AG09319 (cell line): ENCODE measurements around the gene C12orf76.

Source experiments
- DNase-seq: peaks from one replicate; pipeline ENCODE4 v3.0.0-alpha.2; 2010; ENCODE audit warnings: low read depth; ENCODE audit errors: extremely low read depth
- CTCF ChIP-seq: IDR thresholded peaks from 2 replicates; pipeline ENCODE4 v1.5.1; 2011; ENCODE audit warnings: low read depth, mild to moderate bottlenecking, inconsistent platforms, low read length, moderate library complexity

The C12orf76 gene

GRCh38 chr12:110001596-110001995, 46.7 kb downstream of the C12orf76 start:
- peak; percentile 37 for DNase-seq
- no peak for TF ChIP-seq CTCF

DNA sequence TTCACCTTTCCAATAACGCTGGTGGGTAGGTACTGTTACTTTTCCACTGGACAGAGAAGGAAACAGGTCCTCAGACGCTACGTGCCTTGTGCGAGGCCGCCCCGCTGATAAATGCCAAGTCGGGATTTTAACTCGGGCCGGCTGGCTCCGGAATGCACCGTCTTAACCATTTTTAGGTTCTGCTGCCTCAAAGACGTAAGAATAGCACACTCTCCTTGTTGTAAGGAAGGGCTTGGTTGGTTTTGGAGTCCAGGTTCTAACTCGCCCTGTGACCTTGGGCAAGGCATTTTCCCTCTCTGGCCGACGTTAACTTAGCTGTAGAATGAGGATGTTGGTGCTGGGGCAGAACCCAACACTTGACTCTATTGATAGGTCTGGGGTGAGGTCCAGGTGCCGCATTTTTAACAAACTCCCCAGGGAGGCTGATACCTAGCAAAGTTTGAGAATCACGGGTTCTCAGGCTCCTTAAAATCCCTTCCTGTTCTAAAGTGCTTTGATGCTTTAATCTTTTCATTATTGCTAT, 48.3 kb downstream of the C12orf76 start:
- TF ChIP-seq CTCF: no peak
- peak; percentile 18 for DNase-seq

DNA sequence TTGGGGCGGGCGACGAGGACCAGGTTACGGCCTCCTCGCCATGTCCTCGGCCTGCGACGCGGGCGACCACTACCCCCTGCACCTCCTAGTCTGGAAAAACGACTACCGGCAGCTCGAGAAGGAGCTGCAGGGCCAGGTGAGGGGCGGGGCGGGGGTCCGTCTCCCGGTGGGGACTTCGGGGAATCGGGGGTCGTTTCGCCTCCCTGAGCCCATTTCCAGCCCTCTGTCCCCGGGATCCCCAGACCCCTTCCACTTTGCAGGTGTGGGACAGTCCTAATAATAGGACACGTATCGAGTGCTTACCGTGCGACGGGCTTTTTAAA, 48.7 kb downstream of the C12orf76 start:
- no peak for TF ChIP-seq CTCF
- DNase-seq: no peak

GRCh38 chr12:109998904-109999648, 49.2 kb downstream of the C12orf76 start, which contains the start of gene ANKRD13A:
TSS of gene ANKRD13A (plus strand) at chr12:109999430. CDS start at chr12:109999689, 259 bp downstream.
- DNase-seq: peak; percentile 92
- no peak for TF ChIP-seq CTCF

DNA sequence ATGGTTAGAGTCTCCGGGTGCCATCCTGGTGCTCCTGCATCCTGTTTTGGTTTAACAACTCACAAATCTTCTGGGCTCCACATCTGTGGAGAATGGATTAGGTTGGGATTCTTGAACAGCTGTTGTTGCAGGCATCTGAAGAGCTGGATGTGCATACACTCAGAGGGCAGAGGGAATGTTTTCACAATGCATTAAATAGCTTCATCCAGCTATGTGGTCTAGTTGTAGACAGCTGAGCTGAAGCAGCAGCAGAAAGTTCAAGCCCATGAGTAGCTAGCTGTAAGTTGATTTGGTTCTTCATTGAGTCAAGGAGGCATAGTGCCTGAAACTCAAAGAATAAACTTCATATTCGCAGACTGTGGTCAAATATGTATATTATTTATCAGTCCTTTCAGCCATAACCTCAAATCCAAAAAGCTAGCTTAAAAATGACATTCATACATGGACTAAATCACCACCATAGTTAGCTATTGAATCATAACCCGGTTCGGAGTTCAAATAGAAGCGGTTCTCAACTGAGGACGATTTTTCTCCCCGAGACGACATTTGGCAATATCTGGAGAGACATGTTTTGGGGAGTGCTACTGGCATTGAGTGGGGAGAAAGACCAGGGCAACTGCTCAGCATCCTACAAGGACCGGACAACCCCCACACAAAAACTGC, 50.0 kb downstream of the C12orf76 start:
- no peak for TF ChIP-seq CTCF
- no peak for DNase-seq

DNA sequence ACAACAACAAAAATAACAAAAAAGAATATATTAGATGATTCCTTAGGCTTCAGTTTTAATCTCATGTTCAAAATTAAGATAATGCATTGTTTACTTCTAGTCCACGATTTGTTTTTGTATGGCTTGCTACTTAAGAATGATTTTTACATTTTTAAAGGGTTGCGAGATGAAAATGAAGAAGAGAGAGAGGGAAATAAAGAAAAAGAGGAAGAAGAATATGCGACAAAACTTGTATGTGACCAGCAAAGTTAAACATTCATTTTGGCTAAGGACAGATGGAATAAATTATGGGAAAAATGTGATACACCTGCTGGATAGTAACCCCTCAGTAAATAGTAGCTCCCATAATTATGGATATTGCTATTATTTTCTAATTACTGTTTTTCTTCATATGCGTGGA, 50.9 kb downstream of the C12orf76 start:
- TF ChIP-seq CTCF: no peak
- no peak for DNase-seq

DNA sequence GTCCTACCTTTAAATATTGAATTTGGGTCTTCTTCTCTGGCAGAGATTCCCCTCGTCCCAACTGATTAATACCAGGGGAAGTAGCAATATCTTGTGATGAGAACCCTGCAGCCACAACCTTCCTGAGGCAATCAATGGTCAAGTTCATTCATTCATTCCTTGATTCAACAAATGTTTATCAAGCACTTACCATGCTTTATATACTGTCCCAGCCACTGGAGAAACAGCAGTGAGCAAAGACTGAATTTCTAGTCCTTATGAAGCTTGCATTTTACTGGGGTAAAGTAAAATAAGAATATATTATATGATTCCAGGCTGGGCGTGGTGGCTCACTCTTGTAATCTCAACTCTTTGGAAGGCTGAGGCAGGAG, 51.9 kb downstream of the C12orf76 start:
- no peak for TF ChIP-seq CTCF

More for the DNA sequence above, 51.9 kb downstream of the C12orf76 start:
- no peak for DNase-seq
